Measurements from ENCODE around the gene GALNS. TPM values are rescaled to one million over a fixed set of nuclear protein-coding genes. Genes with fewer than 3 reads are reported as not detected.

GALNS gene
- total and polyA plus RNA-seq, 2 of the 8 experiments (the other 6 are each of a cell fraction or from before 2014, with no cell fraction given): 8.9 to 17.8 TPM

GRCh38 chr16:88886420-88886844 lies 29.7 kb upstream of the GALNS start (continued):
- no peak for TF ChIP-seq CHD7 (IDR thresholded peaks at IDR 0.05; ENCODE audit: insufficient replicate concordance, low read length)
